CD4-positive, alpha-beta T cell treated with Interferon alpha-2 for 1 hour (primary cell): ENCODE data around the gene ANKRD7.
"Not testable (repeated sequence)": the region's sequence is repeated elsewhere in the genome, so short reads cannot be mapped to it uniquely, and the experiment has no call there.

Experiments
- DNase-seq, 2 donors: peaks; one replicate each; pipeline ENCODE4 v3.0.0-alpha.2; 2020 to 2022

ANKRD7 gene

DNA sequence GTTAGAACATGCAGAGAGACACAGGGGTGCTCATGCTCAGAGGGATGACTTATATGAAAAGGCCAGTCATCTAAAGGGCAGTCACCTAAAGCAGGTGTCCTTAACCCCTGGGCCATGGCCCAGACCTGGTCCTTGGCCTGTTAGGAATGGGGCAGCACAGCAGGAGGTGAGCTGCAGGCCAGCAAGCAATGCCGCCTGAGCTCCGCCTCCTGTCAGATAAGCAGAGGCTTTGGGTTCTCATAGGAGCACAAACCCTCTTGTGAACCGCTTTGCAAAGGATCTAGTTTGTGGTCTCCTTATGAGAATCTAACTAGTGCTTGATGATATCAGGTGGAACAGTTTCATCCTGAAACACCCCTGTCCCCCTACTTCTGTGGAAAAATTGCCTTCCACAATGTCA is 14.5 kb downstream of the ANKRD7 start:
- no peak for DNase-seq

DNA sequence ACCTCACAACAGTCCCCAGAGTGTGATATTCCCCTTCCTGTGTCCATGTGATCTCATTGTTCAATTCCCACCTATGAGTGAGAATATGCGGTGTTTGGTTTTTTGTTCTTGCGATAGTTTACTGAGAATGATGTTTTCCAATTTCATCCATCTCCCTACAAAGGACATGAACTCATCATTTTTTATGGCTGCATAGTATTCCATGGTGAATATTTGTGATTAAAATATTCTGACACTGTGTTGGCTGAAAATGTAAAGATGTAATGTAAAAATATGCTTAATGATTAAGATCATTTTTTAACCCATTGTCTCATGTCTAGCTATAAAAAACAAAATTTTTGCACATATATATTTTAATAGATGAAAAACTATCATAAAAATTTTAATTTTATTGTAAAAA is 15.8 kb downstream of the ANKRD7 start:
- DNase-seq = not testable (repeated sequence)

DNA sequence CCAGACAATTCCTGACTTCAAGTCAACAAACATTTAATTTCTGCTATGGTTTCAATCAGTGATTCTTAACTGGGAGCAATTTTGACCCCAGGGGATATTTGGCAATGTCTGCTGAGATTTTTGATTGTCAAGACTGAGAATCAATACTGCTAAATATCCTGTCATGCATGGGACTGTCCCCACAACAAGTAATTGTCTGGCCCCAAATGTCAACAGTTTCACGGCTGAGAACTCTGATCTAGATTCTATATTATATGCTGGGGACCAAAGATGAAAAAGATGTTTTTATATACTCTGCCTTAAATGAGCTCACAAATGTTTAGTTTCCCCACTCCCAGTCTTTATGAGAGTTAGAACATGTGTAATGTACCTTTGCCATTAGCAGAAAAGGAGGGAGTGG is 19.2 kb downstream of the ANKRD7 start:
- DNase-seq = no peak

DNA sequence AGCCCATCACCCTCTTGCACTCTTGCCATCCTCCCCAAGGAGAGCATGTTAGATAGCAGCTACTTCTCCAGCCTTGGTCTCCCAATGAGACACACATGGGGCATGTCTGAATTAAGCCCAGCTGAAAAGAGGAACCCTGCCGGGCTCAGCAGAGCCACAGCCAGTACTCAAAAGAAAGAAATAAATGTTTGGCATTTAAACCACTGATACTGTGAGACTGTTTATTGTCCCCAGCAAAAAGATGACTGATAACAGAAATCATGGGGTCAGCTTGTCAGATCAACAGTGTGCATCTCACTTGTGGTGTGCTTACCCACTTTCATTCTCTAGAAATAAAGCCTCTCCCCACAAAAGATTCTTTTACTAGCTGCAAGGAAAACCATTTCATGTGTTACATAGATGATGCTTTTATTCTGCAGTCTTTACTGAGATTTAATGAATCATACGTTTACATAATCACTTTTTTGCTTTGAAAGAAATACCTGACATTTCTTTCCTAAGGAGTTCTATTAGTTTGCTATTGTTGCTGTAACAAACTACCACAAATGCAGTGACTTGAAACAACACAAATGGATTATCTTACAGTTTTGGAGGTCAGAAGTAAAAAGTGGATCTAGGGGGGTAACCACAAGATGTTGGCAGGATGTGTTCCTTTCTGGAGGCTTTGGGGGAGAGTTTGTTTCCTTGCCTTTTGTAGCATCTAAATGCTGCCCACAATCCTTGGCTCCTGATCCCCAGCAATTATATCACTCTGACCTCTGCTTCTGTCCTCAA is 20.9 kb downstream of the ANKRD7 start:
- DNase-seq = no peak

DNA sequence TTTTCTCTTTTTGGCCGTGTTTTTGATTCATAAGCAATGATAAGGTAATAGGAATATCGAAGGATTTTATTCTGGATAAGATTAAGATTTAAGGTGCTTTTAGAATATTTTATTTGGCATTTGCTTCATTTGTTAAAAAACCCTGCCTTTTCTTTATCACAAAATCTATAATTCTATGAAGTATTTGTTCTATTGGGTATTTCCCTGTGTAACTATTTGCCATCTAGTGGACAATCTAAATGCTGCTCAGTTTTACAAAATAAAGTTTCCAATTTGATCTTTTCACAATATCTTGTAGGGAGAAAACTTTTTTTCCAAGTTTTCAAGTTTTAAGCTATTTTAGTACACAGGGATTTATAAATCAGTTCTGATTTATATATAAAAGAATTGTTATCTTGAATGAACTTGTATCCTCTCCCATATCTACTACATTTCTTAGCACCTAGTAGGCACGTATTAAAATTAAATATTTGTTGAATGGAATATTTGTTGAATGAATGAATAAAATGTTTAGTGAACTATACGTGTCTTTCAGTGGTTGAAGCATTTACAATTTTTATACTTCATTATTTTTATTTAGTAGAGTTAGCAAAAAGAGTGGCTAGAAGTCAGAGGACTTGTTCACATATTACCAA is 26.5 kb downstream of the ANKRD7 start:
- DNase-seq = no peak

DNA sequence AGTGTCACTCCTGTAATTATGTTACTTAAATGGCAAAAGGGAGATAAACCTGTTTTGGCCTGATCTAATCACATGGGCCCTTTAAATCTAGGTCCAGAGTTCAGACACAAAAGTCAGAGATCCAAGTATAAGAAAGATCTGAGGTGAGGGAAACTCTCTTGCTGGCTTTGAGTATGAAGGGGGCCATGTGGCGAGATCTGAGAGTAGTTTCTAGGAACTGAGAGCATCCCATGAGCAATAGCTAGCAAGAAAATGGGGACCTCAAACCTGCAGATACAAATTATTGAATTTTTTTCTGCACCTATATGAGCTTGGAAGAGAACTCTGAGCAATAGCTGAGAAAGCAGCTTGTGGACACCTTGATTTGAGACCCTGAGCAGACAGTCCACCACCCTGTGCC is 27.6 kb downstream of the ANKRD7 start:
- no peak for DNase-seq

DNA sequence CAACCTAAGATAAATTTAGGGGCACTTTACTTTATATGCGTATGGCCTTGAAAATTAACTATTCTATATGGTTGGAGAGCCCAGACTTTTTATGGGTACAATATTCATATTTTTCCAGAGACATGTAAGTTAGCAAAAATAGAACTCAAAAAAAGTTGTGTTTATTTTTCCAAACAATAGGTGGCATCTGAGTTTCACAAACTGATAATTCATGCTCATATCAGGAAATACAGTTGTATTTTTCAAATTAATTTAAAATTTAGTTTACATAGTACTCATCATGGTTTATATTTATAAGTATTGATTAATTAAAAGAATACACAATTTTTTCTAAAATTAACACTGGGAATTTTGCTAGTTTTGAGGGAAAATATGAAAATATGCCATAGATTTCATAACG is 34.6 kb downstream of the ANKRD7 start:
- DNase-seq = no peak

DNA sequence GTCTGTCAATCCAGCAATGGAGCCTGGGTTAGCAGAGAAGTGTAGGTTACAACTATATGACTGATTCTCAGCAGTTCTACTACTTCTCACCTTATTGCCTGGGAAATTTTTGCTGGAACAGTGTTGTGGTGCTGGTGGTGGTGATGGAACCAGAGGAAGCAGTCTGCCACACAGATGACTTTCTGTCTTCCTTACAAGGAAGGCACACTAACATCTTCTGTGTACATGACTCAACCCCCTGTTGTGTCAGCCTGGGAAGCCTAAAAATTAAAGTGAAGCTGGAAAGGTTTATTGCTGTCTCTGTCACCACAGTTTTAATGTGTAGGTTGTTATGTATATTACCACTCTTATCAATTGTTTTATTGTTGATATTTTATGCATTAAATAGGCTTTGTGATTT is 40.3 kb downstream of the ANKRD7 start:
- no peak for DNase-seq

DNA sequence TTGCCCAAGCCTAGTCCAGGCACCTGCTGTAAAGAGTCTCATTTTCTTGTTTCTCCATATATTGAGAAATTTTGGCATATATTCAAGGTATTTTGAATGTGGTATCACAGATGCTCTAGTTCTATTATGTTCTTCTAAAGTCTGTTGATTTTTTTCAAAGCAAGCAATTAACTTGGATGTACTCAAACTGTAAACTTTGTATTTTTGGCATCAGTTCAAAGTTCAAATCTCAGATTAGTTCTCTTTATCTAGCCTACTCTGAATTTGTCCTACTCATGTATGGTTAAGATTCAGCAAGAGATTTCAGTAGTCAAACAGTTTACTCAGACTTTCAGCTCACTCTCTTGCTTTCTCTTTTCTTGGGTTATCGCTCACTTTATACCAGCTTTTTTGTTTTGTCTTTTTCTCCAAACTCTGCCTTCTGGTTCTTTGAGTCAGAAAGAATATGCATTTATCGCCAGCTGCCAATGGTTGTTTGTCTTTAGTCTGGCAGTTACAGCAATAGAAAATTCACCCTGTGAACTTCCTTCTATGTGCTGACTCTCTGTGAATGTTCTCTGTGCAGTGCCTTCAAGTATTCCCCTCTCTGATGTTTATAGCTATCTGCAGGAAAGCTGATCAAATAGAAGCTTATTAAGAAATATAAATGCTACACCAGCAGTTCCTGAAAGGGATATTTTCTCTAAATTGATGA is 56.0 kb downstream of the ANKRD7 start:
- no peak for DNase-seq

DNA sequence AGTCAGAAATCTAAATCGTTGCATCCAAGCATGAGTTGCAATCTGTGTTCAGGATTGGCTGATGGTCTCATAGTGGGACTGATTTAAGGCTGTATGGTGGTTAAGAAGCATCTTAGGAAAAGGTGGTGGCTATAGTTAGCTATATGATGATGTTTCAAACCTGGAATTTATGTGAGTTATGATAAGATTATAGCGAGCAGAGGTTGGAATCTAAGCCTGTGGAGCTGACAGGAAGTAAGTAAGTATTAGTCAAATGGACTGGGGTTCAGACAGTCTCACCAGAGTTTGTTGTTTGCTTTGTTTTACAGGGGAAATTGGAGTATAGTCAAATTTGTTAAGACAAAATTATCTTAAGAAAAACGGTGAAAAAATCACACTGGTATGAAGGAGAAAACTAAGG is 56.7 kb downstream of the ANKRD7 start:
- no peak for DNase-seq

DNA sequence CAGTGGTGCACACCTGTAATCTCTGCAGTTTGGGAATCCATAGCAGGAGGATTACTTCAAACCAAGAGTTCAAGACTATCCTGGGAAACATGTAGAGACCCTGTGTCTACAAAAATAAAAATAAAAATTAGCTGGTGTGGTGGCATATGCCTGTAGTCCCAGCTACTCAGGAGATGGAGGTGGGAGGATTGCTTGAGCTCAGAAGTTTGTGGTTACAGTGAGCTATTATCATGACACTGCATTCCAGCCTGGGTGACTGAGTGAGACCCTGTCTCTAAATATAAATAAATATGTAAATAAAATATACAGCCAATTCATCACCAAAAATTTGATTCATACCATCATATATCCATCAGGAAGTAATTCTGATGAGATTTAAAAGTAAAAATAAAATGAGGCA is 60.9 kb downstream of the ANKRD7 start:
- no peak for DNase-seq

DNA sequence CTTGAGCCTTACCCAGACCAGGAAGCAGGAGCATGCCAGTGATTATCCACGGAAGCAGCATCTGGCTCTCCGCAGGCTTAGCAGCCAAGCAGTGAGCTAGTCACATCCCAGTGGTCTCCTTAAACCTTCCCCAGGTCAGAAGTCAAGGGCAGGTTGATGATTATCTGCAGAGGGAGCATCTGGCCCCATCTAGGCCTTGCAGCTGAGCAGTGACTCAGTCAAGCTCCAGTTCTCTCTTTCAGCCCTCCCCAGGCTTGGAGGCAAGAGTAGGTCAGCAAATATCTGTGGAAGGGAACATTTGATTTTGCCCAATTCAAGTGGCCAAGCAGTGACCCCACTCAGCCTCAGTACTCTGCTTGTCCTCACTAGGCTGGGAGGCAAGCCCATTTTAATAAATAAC is 61.6 kb downstream of the ANKRD7 start:
- no peak for DNase-seq

DNA sequence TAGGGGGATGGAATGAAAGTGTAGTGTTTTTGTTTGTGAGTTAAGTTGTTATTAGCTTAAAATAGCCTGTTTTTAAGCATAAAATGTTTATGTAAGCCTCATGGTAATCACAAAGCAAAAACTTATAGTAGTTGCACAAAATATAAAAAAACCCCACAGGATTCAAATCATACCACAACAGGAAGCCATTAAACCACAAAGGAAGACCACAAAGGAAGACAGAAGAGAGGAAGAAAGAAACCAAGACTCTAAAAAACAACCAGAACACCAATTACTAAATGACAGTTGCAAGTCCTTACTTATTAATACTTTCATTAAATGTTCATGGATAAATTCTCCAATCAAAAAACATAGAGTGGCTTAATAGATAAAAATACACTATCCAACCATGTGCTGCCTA is 63.6 kb downstream of the ANKRD7 start:
- peak in 1 of 2 donors; percentile 25 for DNase-seq

DNA sequence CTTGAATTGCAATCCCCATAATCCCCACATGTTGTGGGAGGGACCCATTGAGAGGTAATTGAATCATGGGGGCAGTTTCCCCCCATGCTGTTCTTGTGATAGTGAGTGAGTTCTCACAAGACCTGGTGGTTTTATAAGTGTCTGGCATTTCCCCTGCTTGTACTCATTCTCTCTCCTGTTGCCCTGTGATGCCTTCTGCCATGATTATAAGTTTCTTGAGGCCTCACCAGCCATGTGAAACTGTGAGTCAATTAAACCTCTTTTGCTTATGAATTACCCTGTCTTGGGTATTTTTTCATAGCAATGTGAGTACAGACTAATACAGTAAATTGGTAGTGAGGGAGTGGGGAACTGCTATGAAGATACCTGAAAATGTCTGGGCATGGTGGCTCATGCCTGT is 65.0 kb downstream of the ANKRD7 start:
- DNase-seq = no peak
